K562 (cell line): ENCODE results near the gene C1orf56. TPM values are rescaled to one million over a fixed set of nuclear protein-coding genes. Genes with fewer than 3 reads are reported as not detected.

Experiments used
- ARID2 ChIP-seq: fragments of 450-650 bp; IDR thresholded peaks from 2 replicates; pipeline ENCODE4 v1.6.1; 2017; ENCODE audit warnings: antibody characterized with exemption, mild to moderate bottlenecking
- CBFA2T2 ChIP-seq: fragments of 450-650 bp; conservative IDR thresholded peaks from 2 replicates; pipeline ENCODE4 v1.6.1; 2017; ENCODE audit warnings: mild to moderate bottlenecking
- CBX2 ChIP-seq: fragments of 200-600 bp; sonication (generic); IDR thresholded peaks from one replicate; pipeline ENCODE4 v1.6.1; 2012; ENCODE audit warnings: mild to moderate bottlenecking, low read length, inconsistent platforms; ENCODE audit not compliant: insufficient read depth, poor library complexity, severe bottlenecking
- CHCHD3 ChIP-seq: fragments of 250-450 bp; sonication (Bioruptor Pico); IDR thresholded peaks from 2 replicates; pipeline ENCODE4 v2.1.2; 2022; ENCODE audit warnings: mild to moderate bottlenecking
- DACH1 ChIP-seq: fragments of 450-650 bp; IDR thresholded peaks from 2 replicates; pipeline ENCODE4 v1.6.1; 2018; ENCODE audit not compliant: partially characterized antibody
- KDM5B ChIP-seq: fragments of 200-600 bp; sonication (generic); IDR thresholded peaks from 2 replicates; pipeline ENCODE4 v1.6.1; 2012; ENCODE audit warnings: low read depth, mild to moderate bottlenecking, moderate library complexity, low read length, control low read depth, inconsistent platforms; ENCODE audit not compliant: insufficient replicate concordance
- LARP7 ChIP-seq: fragments of 450-650 bp; IDR thresholded peaks from 2 replicates; pipeline ENCODE4 v1.6.1; 2016
- RCOR1 ChIP-seq, 2 experiments: IDR thresholded peaks; 2 replicates each; pipeline ENCODE4 v1.6.1; 2012; ENCODE audit warnings: low read depth in 2 of 2, low read length in 2 of 2, borderline replicate concordance in 1 of 2, improper control_type of control experiment in 1 of 2
- SP2 ChIP-seq: IDR thresholded peaks from 2 replicates; pipeline ENCODE4 v1.6.1; 2011; ENCODE audit warnings: mild to moderate bottlenecking, low read depth, low read length, moderate library complexity; ENCODE audit not compliant: poor library complexity, severe bottlenecking; ENCODE audit errors: extremely low read depth
- STAT5A ChIP-seq: IDR thresholded peaks from 2 replicates; pipeline ENCODE4 v1.6.1; 2012; ENCODE audit warnings: low read length, inconsistent platforms, borderline replicate concordance
- ZNF507 ChIP-seq: conservative IDR thresholded peaks from 2 replicates; pipeline ENCODE4 v1.6.1; 2017; ENCODE audit warnings: missing genetic modification characterization, missing compliant biosample characterization
- ZNF586 ChIP-seq: fragments of 450-650 bp; formaldehyde crosslinking; conservative IDR thresholded peaks from 2 replicates; pipeline ENCODE4 v1.4.0; 2020; ENCODE audit warnings: mild to moderate bottlenecking, moderate library complexity
- polyA plus RNA-seq, 8 experiments: library from polyadenylated mRNA; depleted of rRNA in 4 of 8; stranded (reverse) in 5 of 8; unstranded in 3 of 8; fragments of >200 nt; fragmentation: Nextera tagmentation in 2 of 8; fragmentation: Illumina TruSeq in 1 of 8; extraction: Ambion mirVana in 2 of 8; extraction: Trizol in 1 of 8; gene quantifications; 2 replicates each; pipeline versions ENCODE4 v1.2.1 to v1.2.3, GENCODE V29; 2011 to 2014; ENCODE audit warnings: inconsistent platforms in 1 of 8, missing spikeins in 1 of 8
- total RNA-seq, 7 experiments: library from RNA; depleted of rRNA in 6 of 7; stranded (reverse); fragments of >200 nt in 6 of 7; fragmentation: Illumina TruSeq in 2 of 7; extraction: Trizol in 2 of 7; gene quantifications; 2 replicates each; pipeline versions ENCODE4 v1.2.1 to v1.2.3, GENCODE V29; 2011 to 2021; ENCODE audit warnings: low replicate concordance in 1 of 7
- TF ChIP-seq, protein P1 (sequence below), 2 experiments: fragments of 450-650 bp; conservative IDR thresholded peaks; 2 replicates each; pipeline ENCODE4 v1.6.1; 2017; ENCODE audit warnings: mild to moderate bottlenecking in 2 of 2, moderate library complexity in 2 of 2
- TF ChIP-seq, protein P2 (sequence below): sonication (generic); formaldehyde crosslinking; IDR thresholded peaks from 2 replicates; pipeline ENCODE4 v1.8.1; 2023; ENCODE audit warnings: mild to moderate bottlenecking, missing genetic modification reagents
- TF ChIP-seq, protein P3 (sequence below): fragments of 450-650 bp; IDR thresholded peaks from 2 replicates; pipeline ENCODE4 v1.6.1; 2016; ENCODE audit warnings: missing biosample characterization, missing genetic modification characterization
- TF ChIP-seq, protein P4 (sequence below): fragments of 250-450 bp; sonication (Bioruptor Pico); IDR thresholded peaks from 2 replicates; pipeline ENCODE4 v1.4.0; 2020; ENCODE audit warnings: mild to moderate bottlenecking

Gene C1orf56
- total and polyA plus RNA-seq, 9 of the 15 experiments (the other 6 are each of a cell fraction or from before 2014, with no cell fraction given) = 0.18 to 15.7 (median 1.1) TPM

DNA sequence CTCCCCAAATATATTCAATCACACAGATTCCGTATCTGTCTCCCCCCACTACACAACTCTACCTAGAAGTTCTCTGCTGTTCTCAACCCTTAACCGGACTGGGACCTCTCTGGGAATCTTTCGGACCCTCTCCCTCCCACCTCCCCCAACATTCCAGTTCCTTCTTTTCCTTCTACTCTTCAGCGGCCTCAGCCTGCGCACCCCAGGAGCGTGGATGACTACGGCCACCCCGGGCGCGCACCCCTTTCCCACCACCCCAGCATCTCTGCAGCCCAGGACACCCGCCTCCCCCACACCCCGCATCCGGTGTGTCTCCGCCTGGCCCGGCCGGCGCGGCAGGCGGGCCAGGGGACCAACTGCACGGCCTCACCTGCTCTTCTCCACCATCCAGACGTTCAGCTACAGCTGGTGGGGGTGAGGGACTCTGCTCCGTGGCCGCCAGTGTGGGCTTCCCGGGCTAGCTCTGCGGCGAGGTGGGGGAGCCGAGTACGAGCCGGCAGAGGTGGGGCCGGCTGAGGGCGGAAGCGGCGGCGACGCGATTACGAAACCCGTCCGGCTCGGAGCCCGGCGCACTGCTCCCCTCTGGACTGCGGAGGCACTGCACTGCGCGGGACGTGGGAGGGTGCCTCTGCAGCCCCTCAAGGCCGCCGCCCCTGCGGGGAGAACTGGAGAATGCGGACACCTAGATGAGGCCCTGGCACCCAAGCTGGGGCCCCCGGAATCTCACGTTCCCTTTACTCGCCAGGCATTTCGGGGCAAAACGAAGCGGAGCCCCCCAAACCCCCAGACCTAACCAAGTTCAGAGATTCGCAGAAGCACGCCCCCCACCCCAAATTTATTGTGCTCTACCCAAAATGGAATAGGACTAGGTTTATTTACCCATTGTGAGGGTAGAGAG, 11.8 kb downstream of the C1orf56 start, which contains the start of gene CDC42SE1 (continued):
- TF ChIP-seq, protein P1, sequence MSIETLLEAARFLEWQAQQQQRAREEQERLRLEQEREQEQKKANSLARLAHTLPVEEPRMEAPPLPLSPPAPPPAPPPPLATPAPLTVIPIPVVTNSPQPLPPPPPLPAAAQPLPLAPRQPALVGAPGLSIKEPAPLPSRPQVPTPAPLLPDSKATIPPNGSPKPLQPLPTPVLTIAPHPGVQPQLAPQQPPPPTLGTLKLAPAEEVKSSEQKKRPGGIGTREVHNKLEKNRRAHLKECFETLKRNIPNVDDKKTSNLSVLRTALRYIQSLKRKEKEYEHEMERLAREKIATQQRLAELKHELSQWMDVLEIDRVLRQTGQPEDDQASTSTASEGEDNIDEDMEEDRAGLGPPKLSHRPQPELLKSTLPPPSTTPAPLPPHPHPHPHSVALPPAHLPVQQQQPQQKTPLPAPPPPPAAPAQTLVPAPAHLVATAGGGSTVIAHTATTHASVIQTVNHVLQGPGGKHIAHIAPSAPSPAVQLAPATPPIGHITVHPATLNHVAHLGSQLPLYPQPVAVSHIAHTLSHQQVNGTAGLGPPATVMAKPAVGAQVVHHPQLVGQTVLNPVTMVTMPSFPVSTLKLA (conservative IDR thresholded peaks at IDR 0.05) = peak; percentile 59 to 83
- TF ChIP-seq DACH1 (peak; percentile 82), SP2 (no peak), KDM5B (no peak), RCOR1 (IDR thresholded peaks at IDR 0.05; ENCODE audit: borderline replicate concordance in 1 of 2, low read depth in 2 of 2, low read length in 2 of 2) (no peak; a peak in 3 of 4 replicates), STAT5A (no peak), ARID2 (no peak), CBX2 (no peak), ZNF586 (CRISPR knock-in tag) (no peak), ZNF507 (tag) (no peak), LARP7 (no peak), CBFA2T2 (no peak; the same call in 1 of the 2 replicates), CHCHD3 (CRISPR knock-in tag) (no peak)
- TF ChIP-seq, protein P2, sequence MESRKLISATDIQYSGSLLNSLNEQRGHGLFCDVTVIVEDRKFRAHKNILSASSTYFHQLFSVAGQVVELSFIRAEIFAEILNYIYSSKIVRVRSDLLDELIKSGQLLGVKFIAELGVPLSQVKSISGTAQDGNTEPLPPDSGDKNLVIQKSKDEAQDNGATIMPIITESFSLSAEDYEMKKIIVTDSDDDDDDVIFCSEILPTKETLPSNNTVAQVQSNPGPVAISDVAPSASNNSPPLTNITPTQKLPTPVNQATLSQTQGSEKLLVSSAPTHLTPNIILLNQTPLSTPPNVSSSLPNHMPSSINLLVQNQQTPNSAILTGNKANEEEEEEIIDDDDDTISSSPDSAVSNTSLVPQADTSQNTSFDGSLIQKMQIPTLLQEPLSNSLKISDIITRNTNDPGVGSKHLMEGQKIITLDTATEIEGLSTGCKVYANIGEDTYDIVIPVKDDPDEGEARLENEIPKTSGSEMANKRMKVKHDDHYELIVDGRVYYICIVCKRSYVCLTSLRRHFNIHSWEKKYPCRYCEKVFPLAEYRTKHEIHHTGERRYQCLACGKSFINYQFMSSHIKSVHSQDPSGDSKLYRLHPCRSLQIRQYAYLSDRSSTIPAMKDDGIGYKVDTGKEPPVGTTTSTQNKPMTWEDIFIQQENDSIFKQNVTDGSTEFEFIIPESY (CRISPR knock-in tag) = peak; percentile 73
- TF ChIP-seq, protein P3, sequence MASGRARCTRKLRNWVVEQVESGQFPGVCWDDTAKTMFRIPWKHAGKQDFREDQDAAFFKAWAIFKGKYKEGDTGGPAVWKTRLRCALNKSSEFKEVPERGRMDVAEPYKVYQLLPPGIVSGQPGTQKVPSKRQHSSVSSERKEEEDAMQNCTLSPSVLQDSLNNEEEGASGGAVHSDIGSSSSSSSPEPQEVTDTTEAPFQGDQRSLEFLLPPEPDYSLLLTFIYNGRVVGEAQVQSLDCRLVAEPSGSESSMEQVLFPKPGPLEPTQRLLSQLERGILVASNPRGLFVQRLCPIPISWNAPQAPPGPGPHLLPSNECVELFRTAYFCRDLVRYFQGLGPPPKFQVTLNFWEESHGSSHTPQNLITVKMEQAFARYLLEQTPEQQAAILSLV (tag) = peak; percentile 97
- TF ChIP-seq, protein P4, sequence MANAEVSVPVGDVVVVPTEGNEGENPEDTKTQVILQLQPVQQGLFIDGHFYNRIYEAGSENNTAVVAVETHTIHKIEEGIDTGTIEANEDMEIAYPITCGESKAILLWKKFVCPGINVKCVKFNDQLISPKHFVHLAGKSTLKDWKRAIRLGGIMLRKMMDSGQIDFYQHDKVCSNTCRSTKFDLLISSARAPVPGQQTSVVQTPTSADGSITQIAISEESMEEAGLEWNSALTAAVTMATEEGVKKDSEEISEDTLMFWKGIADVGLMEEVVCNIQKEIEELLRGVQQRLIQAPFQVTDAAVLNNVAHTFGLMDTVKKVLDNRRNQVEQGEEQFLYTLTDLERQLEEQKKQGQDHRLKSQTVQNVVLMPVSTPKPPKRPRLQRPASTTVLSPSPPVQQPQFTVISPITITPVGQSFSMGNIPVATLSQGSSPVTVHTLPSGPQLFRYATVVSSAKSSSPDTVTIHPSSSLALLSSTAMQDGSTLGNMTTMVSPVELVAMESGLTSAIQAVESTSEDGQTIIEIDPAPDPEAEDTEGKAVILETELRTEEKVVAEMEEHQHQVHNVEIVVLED = peak; percentile 86
